GM04503 (cell line): ENCODE data around the gene VAT1.
"Not testable (repeated sequence)": the region's sequence is repeated elsewhere in the genome, so short reads cannot be mapped to it uniquely, and the experiment has no call there.

Experiments used
- DNase-seq: peaks from one replicate; pipeline ENCODE4 v3.0.0-alpha.2; 2012; ENCODE audit warnings: low read depth

VAT1 gene

GRCh38 chr17:43006639-43007551 is 15.3 kb downstream of the VAT1 start, which contains the start of gene IFI35:
TSS of gene IFI35 (plus strand) at chr17:43006784. CDS start at chr17:43006948, 164 bp downstream.
- DNase-seq, result peak; percentile 36

GRCh38 chr17:43003542-43004172 is 18.5 kb downstream of the VAT1 start:
- DNase-seq, result no peak

- DNase-seq, result not testable (repeated sequence)
Measured at GRCh38 chr17:43000894-43001293, 21.3 kb downstream of the VAT1 start.

GRCh38 chr17:42999003-42999525 is 23.1 kb downstream of the VAT1 start:
- no peak for DNase-seq

- DNase-seq, result peak; percentile 99
Measured at GRCh38 chr17:42997984-42998938, 23.9 kb downstream of the VAT1 start, which contains the start of gene RPL27. TSS of gene RPL27 (plus strand) at chr17:42998419. CDS start at chr17:42998751, 332 bp downstream.

GRCh38 chr17:42997390-42997983 is 24.7 kb downstream of the VAT1 start:
- no peak for DNase-seq

- DNase-seq, result not testable (repeated sequence)
Measured at GRCh38 chr17:42993913-42994312, 28.3 kb downstream of the VAT1 start.

GRCh38 chr17:42992872-42993271 is 29.3 kb downstream of the VAT1 start:
- no peak for DNase-seq

- DNase-seq, result no peak
Measured at GRCh38 chr17:42991471-42991870, 30.7 kb downstream of the VAT1 start.

- no peak for DNase-seq
Measured at GRCh38 chr17:42989726-42990652, 32.2 kb downstream of the VAT1 start.

GRCh38 chr17:42989141-42989540 is 33.0 kb downstream of the VAT1 start:
- DNase-seq, result no peak

- no peak for DNase-seq
Measured at GRCh38 chr17:42985225-42985624, 37.0 kb downstream of the VAT1 start.

- DNase-seq, result no peak
Measured at GRCh38 chr17:42982266-42982665, 39.9 kb downstream of the VAT1 start.

- no peak for DNase-seq
Measured at GRCh38 chr17:42980766-42981397, 41.3 kb downstream of the VAT1 start.

GRCh38 chr17:42980274-42980765 is 41.9 kb downstream of the VAT1 start, which contains the start of gene RUNDC1:
TSS of gene RUNDC1 (plus strand) at chr17:42980565. CDS start at chr17:42980577, 12 bp downstream.
- no peak for DNase-seq

- no peak for DNase-seq
Measured at GRCh38 chr17:42979511-42980273, 42.5 kb downstream of the VAT1 start, which contains the start of gene PTGES3L. TSS of gene PTGES3L (minus strand) at chr17:42980080. CDS start at chr17:42980053, 27 bp downstream.

- DNase-seq, result not testable (repeated sequence)
Measured at GRCh38 chr17:42975701-42976100, 46.5 kb downstream of the VAT1 start.

- DNase-seq, result no peak
Measured at GRCh38 chr17:42975265-42975664, 46.9 kb downstream of the VAT1 start.
